PC-3 (cell line): Measurements from ENCODE around the gene ARHGAP26. TPM values are rescaled to one million over a fixed set of nuclear protein-coding genes. Genes with fewer than 3 reads are reported as not detected.

Source experiments
- ATAC-seq: fragments of 200-7000 bp; cut with Tn5 transposase; 2 replicates; pipeline ENCODE4 v1.9.1; 2020; ENCODE audit warnings: mild to moderate bottlenecking, moderate library complexity
- BruUV-seq: library from RNA; stranded (reverse); fragments of 400-500 nt; replicated peaks from 2 replicates; lab custom pipeline; 2021; lab: Mats Ljungman, UMichigan
- CTCF ChIA-PET: fragments of 300-600 bp; sonication (Branson Sonifier 250); formaldehyde crosslinking; loops from one replicate; lab custom pipeline; 2022; ENCODE audit warnings: antibody characterized with exemption; lab: Charles Lee
- POLR2A ChIA-PET: fragments of 300-600 bp; sonication (Branson Sonifier 250); formaldehyde crosslinking; loops from one replicate; lab custom pipeline; 2022; ENCODE audit warnings: antibody characterized with exemption; ENCODE audit not compliant: unreplicated experiment; lab: Charles Lee
- DNase-seq: peaks from one replicate; pipeline ENCODE4 v3.0.0-alpha.2; 2015
- H2AFZ ChIP-seq: fragments of 300-600 bp; sonication (generic); 2 replicates; pipeline ENCODE4 v1.6.0; 2016; ENCODE audit warnings: antibody characterized with exemption, low read length
- H3F3A ChIP-seq: fragments of 300-600 bp; sonication (generic); one replicate; pipeline ENCODE4 v1.6.0; 2017; ENCODE audit warnings: antibody characterized with exemption, low read length, control low read depth, mild to moderate bottlenecking; ENCODE audit not compliant: unreplicated experiment
- H3K27ac ChIP-seq: fragments of 300-600 bp; sonication (generic); 2 replicates; pipeline ENCODE4 v1.5.1; 2016; ENCODE audit warnings: mild to moderate bottlenecking, low read length
- H3K27me3 ChIP-seq: fragments of 300-600 bp; sonication (generic); 2 replicates; pipeline ENCODE4 v1.6.1; 2016; ENCODE audit warnings: low read length, mixed read lengths
- H3K36me3 ChIP-seq: fragments of 300-600 bp; sonication (generic); 2 replicates; pipeline ENCODE4 v1.6.1; 2016; ENCODE audit warnings: low read depth, mixed run types, low read length, mixed read lengths
- H3K4me1 ChIP-seq: fragments of 300-600 bp; sonication (generic); 2 replicates; pipeline ENCODE4 v1.5.1; 2016; ENCODE audit warnings: low read length; ENCODE audit not compliant: insufficient read depth
- H3K4me2 ChIP-seq: fragments of 300-600 bp; sonication (generic); 2 replicates; pipeline ENCODE4 v1.6.0; 2016; ENCODE audit warnings: low read length
- H3K4me3 ChIP-seq: fragments of 300-600 bp; sonication (generic); 2 replicates; pipeline ENCODE4 v1.5.1; 2016; ENCODE audit warnings: mild to moderate bottlenecking, low read length, mixed read lengths
- H3K79me2 ChIP-seq: fragments of 300-600 bp; sonication (generic); 2 replicates; pipeline ENCODE4 v1.6.1; 2017; ENCODE audit warnings: low read length, mixed read lengths
- H3K9ac ChIP-seq: fragments of 300-600 bp; sonication (generic); 2 replicates; pipeline ENCODE4 v1.6.0; 2016; ENCODE audit warnings: mild to moderate bottlenecking, low read length
- H3K9me2 ChIP-seq: fragments of 300-600 bp; sonication (generic); replicated peaks from 2 replicates; pipeline ENCODE4 v1.6.1; 2016; ENCODE audit warnings: mixed run types, low read length, mixed read lengths
- H3K9me3 ChIP-seq: fragments of 300-600 bp; sonication (generic); 2 replicates; pipeline ENCODE4 v1.6.1; 2016; ENCODE audit warnings: low read length, mixed read lengths
- H4K20me1 ChIP-seq: fragments of 300-600 bp; sonication (generic); 2 replicates; pipeline ENCODE4 v1.6.1; 2016; ENCODE audit warnings: low read length, mixed read lengths
- CTCF ChIP-seq: fragments of 300-600 bp; sonication (generic); conservative IDR thresholded peaks from 2 replicates; pipeline ENCODE4 v1.5.1; 2017; ENCODE audit warnings: antibody characterized with exemption, low read depth, mild to moderate bottlenecking, low read length
- EZH2 ChIP-seq: fragments of 300-600 bp; sonication (generic); IDR thresholded peaks from one replicate; pipeline ENCODE4 v1.6.1; 2017; ENCODE audit warnings: antibody characterized with exemption, mild to moderate bottlenecking, low read length; ENCODE audit not compliant: unreplicated experiment
- EZH2phosphoT487 ChIP-seq: fragments of 300-600 bp; sonication (generic); IDR thresholded peaks from 2 replicates; pipeline ENCODE4 v1.6.1; 2018; ENCODE audit warnings: mild to moderate bottlenecking, antibody characterized with exemption, low read length, borderline replicate concordance
- intact Hi-C: fragments of 100-400 bp; cut with micrococcal nuclease; formaldehyde crosslinking; loops from 2 replicates; pipeline ENCODE4 v1.9.0; 2023
- total RNA-seq: library from RNA; depleted of rRNA; stranded (reverse); fragments of >200 nt; gene quantifications from 2 replicates; pipeline ENCODE4 v1.2.3, GENCODE V29; 2014

The ARHGAP26 gene
- total RNA-seq, 1 experiment from 2014 or later: 11.7 TPM

DNA sequence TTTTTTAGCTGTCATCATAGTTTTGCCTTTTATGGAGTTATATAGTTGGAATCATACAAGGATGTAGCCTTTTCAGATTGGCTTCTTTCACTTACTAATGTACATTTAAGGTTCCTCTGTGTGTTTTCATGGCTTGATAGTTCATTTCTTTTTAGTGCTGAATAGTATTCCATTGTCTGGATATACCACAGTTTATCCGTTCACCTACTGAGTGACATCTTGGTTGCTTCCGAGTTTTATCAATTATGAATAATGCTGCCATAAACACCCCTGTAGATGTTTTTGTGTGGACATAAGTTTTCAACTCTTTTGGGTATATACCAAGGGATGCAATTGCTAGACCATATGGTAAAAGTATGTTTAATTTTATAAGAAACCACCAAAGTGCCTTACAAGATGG lies 497.0 kb downstream of the ARHGAP26 start:
- H3K4me2 ChIP-seq: no peak overlapping the region
- no peaks in the 10 kb centered on the region for H3K79me2 ChIP-seq
- no peak for DNase-seq
- H3K9me2 ChIP-seq: no peaks in the 10 kb centered on the region
- H3K27ac ChIP-seq: no peak overlapping the region
- TF ChIP-seq CTCF: no peak
- no peak for TF ChIP-seq EZH2
- no peak for TF ChIP-seq EZH2phosphoT487
- no peaks in the 10 kb centered on the region for H4K20me1 ChIP-seq
- POLR2A ChIA-PET: no interaction called here
- H3K4me1 ChIP-seq: peaks cover 8% of the 10 kb centered on the region
- no peaks in the 10 kb centered on the region for H3F3A ChIP-seq
- no peaks in the 10 kb centered on the region for H3K9me3 ChIP-seq
- intact Hi-C loops: no loop called here
- CTCF ChIA-PET: no interaction called here
- ATAC-seq: no peak
- no peak overlapping the region for H3K9ac ChIP-seq
- H3K4me3 ChIP-seq: no peak overlapping the region
- H3K27me3 ChIP-seq: no peaks in the 10 kb centered on the region
- H2AFZ ChIP-seq: no peak overlapping the region
- BruUV-seq: no TSS peak
- no peaks in the 10 kb centered on the region for H3K36me3 ChIP-seq

- no peaks in the 10 kb centered on the region for H3K9me3 ChIP-seq
- H3K4me1 ChIP-seq: no peaks in the 10 kb centered on the region
- H4K20me1 ChIP-seq: no peaks in the 10 kb centered on the region
- POLR2A ChIA-PET: no interaction called here
- no peak for TF ChIP-seq EZH2
- TF ChIP-seq EZH2phosphoT487: no peak
- TF ChIP-seq CTCF: no peak
- no peak overlapping the region for H3K27ac ChIP-seq
- no peak overlapping the region for H3K4me3 ChIP-seq
- no peaks in the 10 kb centered on the region for H3F3A ChIP-seq
- no peak for DNase-seq
- H2AFZ ChIP-seq: no peak overlapping the region
- no peaks in the 10 kb centered on the region for H3K79me2 ChIP-seq
- H3K27me3 ChIP-seq: no peaks in the 10 kb centered on the region
- no peak for ATAC-seq
- no TSS peak for BruUV-seq
- CTCF ChIA-PET: no interaction called here
- no peak overlapping the region for H3K9ac ChIP-seq
- H3K36me3 ChIP-seq: no peaks in the 10 kb centered on the region
- no peaks in the 10 kb centered on the region for H3K9me2 ChIP-seq
- intact Hi-C loops: no loop called here
- H3K4me2 ChIP-seq: no peak overlapping the region
Observed at GRCh38 chr5:143268388-143268787, 498.2 kb downstream of the ARHGAP26 start.

- Histone ChIP-seq H3K9me3 (no peaks in the 10 kb centered on the region), H3K27ac (no peak overlapping the region), H3F3A (no peaks in the 10 kb centered on the region), H3K27me3 (no peaks in the 10 kb centered on the region), H3K4me1 (no peaks in the 10 kb centered on the region), H3K9me2 (no peaks in the 10 kb centered on the region), H3K4me2 (no peak overlapping the region), H3K36me3 (no peaks in the 10 kb centered on the region), H2AFZ (no peak overlapping the region), H3K9ac (no peak overlapping the region), H3K4me3 (no peak overlapping the region), H4K20me1 (no peaks in the 10 kb centered on the region), H3K79me2 (no peaks in the 10 kb centered on the region)
- POLR2A ChIA-PET: no interaction called here
- DNase-seq: no peak
- ATAC-seq: no peak
- intact Hi-C loops: no loop called here
- CTCF ChIA-PET: no interaction called here
- no TSS peak for BruUV-seq
- TF ChIP-seq EZH2: no peak
- no peak for TF ChIP-seq CTCF
- TF ChIP-seq EZH2phosphoT487: no peak
Observed at GRCh38 chr5:143271431-143271830, 501.3 kb downstream of the ARHGAP26 start.
